SIG-M5 treated with dmso at 0.1 percent for 504 hours (cell line): ENCODE results near the gene TMEM61.

Experiments
- DNase-seq: peaks from one replicate; lab custom pipeline; 2025; ENCODE audit not compliant: unreplicated experiment; lab: John Stamatoyannopoulos, UW

Gene TMEM61

DNA sequence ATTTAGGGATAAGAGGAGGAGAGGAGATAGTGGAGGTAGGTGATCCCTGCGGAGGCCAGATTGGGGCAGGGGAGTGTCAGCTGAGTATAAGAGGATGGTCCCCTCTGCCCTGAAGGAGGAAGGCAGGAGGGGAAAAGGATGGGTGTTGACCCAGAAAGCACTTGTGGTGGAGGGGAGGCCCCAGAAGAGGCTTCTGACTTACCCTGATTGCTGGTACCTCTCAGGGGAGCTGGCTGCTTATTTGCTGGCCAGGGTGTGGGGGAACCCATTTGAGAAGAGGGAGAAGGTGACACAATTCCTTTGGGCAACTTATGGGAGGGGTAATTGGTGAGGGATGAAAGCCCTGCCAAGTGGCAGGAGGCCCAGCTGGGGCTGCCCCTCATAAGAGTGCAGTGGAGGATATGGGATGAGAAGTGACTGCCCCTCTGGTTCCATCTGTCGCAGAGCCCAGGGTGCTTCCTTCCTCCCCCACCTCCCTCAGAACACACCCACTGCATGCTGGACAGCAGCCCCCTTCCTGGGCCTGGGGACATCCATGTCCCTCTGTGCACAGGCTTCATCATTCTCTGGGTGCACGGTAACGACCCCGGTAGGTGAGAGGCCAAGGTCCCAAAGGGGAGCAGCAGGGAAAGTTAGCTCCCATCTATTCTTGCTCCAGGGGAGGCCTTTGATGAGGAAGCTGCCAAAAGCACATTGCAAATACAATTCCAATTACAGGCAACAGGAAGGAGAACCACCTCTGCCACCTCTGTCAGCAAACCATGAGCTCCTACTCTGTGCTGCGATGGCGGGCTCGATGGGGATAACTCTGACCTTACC, 57.5 kb downstream of the TMEM61 start:
- DNase-seq = no peak

DNA sequence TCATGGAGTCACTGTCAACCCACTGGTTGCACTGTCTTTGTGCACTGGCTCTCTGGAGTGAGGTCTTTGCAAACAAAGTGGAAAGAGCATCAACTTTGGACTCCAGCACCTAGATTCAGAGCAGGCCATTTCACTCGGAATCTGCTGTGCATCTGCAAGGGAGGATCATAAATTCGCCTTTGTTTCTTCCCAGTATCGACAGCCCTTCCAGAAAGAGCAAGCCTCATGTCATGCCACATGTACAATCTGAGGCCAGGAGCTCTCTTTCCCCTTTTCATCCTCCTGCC, 58.1 kb downstream of the TMEM61 start:
- DNase-seq = no peak

DNA sequence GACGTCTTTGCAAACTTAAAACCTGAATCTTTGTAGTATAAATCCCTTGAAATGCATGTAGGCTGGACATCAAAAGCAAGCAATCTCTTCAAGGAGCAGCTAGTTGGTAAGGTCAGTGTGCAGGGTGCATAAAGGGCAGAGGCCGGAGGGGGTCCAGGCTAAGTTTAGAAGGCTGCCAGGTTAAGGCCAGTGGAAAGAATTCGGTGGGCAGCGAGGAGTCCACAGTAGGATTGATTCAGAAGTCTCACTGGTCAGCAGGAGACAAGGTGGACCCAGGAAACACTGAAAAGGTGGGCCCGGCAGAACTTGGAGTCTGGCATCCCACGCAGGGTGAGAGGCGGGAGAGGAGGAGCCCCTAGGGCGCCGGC, 58.5 kb downstream of the TMEM61 start:
- DNase-seq = no peak

DNA sequence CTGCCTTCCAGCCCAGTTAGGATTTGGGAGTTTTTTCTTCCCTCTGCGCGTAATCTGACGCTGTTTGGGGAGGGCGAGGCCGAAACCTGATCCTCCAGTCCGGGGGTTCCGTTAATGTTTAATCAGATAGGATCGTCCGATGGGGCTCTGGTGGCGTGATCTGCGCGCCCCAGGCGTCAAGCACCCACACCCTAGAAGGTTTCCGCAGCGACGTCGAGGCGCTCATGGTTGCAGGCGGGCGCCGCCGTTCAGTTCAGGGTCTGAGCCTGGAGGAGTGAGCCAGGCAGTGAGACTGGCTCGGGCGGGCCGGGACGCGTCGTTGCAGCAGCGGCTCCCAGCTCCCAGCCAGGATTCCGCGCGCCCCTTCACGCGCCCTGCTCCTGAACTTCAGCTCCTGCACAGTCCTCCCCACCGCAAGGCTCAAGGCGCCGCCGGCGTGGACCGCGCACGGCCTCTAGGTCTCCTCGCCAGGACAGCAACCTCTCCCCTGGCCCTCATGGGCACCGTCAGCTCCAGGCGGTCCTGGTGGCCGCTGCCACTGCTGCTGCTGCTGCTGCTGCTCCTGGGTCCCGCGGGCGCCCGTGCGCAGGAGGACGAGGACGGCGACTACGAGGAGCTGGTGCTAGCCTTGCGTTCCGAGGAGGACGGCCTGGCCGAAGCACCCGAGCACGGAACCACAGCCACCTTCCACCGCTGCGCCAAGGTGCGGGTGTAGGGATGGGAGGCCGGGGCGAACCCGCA, 59.1 kb downstream of the TMEM61 start, which contains the start of gene PCSK9:
Gene PCSK9, plus strand, starts transcription at position 207 of the 741 bp plus-strand sequence. Its CDS starts 290 bp downstream, at position 497.
- no peak for DNase-seq

DNA sequence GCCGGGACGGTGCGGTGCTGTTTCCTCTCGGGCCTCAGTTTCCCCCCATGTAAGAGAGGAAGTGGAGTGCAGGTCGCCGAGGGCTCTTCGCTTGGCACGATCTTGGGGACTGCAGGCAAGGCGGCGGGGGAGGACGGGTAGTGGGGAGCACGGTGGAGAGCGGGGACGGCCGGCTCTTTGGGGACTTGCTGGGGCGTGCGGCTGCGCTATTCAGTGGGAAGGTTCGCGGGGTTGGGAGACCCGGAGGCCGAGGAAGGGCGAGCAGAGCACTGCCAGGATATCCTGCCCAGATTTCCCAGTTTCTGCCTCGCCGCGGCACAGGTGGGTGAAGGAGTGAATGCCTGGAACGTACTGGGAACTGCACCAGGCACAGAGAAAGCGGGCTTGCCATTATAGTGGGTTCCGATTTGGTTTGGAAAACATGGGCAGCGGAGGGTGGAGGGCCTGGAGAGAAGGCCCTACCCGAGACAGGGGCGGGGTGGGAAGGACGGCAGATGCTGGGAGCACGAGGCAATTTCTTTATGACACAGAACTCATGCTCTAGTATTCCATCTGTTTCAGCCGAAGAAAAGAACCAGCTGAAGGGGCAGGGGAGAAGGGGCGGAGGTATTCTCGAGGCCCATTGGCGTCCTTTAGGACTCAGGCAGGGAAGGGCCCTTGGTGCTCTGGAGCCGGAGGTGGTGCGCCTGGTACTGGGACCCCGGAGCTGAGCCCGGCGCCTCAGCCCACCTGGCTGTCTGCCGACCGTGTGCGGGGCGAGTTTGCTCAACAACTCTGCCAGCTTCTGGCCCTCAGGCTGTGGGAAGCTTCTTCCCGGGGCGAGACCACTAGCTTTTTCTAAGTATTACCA, 59.9 kb downstream of the TMEM61 start:
- DNase-seq = no peak

DNA sequence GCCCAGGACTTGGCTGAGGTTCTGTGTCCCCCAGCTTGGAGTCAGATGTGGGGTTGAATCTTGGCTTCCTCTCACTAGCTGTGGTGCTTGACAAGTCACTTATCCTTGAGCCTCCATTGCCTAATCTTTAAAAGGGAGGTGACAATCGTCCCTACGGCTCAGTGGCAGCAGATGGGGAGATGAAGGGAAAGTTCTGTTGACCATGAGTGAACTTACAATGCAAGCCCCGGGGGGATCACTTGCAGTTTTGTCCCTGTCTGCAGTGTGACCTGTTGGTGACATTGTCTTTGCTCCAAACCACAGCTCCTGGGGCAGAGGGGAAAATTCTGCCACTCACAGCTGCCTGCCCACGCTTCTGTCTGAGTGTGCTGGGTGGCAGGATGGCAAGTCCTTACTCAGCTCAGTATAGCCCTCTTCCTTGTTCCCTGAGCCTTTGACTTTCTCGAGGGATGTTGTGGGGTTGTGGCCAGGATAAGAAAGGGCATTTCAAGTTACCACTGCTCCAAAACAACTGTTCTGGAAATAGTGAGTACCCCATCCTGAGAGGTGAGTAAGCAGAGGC, 60.6 kb downstream of the TMEM61 start:
- no peak for DNase-seq

DNA sequence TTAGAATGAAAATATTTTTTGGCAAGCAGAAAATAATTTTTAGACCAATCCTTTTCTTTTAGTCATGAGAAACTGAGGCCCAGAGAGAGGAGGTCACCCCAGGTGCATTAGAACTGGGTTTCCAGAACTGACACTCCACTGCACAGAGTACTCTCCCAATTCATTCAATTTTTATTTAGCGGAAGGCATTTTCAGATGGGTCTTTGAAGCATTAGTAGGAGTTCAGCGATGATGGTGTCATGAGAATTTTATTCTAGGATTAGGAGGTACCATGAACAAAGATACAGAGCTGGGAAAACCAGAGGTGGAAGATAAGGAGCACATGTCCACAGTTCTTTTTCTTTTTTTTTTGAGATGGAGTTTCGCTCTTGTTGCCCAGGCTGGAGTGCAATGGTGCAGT, 61.2 kb downstream of the TMEM61 start:
- no peak for DNase-seq
